ENCODE results near the gene IKZF2.

Gene IKZF2

GRCh38 chr2:212961255-212961654 lies 190.2 kb downstream of the IKZF2 start:
- no peak overlapping the region for H3K27ac ChIP-seq
- TF ChIP-seq CTCF (IDR thresholded peaks at IDR 0.05) (no peak), ZFX (IDR thresholded peaks at IDR 0.05; ENCODE audit: borderline replicate concordance) (no peak)

- TF ChIP-seq CTCF (IDR thresholded peaks at IDR 0.05) (no peak), ZFX (IDR thresholded peaks at IDR 0.05; ENCODE audit: borderline replicate concordance) (no peak)
- no peak overlapping the region for H3K27ac ChIP-seq
These were observed 191.1 kb downstream of the IKZF2 start for GRCh38 chr2:212960336-212960735.

- TF ChIP-seq ZFX (IDR thresholded peaks at IDR 0.05; ENCODE audit: borderline replicate concordance): no peak
- TF ChIP-seq CTCF (IDR thresholded peaks at IDR 0.05): no peak
- H3K27ac ChIP-seq: no peak overlapping the region
These were observed 191.8 kb downstream of the IKZF2 start for GRCh38 chr2:212959471-212960117.

- no peak overlapping the region for H3K27ac ChIP-seq
- TF ChIP-seq ZFX (IDR thresholded peaks at IDR 0.05; ENCODE audit: borderline replicate concordance) (no peak), CTCF (IDR thresholded peaks at IDR 0.05) (no peak)
These were observed 192.6 kb downstream of the IKZF2 start for GRCh38 chr2:212958757-212959295.

GRCh38 chr2:212958133-212958532 lies 193.3 kb downstream of the IKZF2 start:
- no peak overlapping the region for H3K27ac ChIP-seq
- TF ChIP-seq ZFX (IDR thresholded peaks at IDR 0.05; ENCODE audit: borderline replicate concordance) (no peak), CTCF (IDR thresholded peaks at IDR 0.05) (no peak)

- no peak for TF ChIP-seq CTCF (IDR thresholded peaks at IDR 0.05)
- no peak for TF ChIP-seq ZFX (IDR thresholded peaks at IDR 0.05; ENCODE audit: borderline replicate concordance)
- H3K27ac ChIP-seq: no peak overlapping the region
These were observed 193.8 kb downstream of the IKZF2 start for GRCh38 chr2:212957624-212958023.
